ENCODE measurements around the gene LSMEM2. TPM values are rescaled to one million over a fixed set of nuclear protein-coding genes. Genes with fewer than 3 reads are reported as not detected.

The LSMEM2 gene
- total RNA-seq, 1 experiment from 2014 or later, result 1.6 TPM

- no peak for DNase-seq (ENCODE audit: low spot score)
- in situ Hi-C loops (cut with HindIII; ENCODE audit: low sequenced_read_pairs), result loop anchor here (5.0 kb wide), 1 partner anchor 84 kb away; no protein-coding TSS in a partner anchor
Measured at GRCh38 chr3:50326182-50326541, 47.3 kb downstream of the LSMEM2 start.

GRCh38 chr3:50327129-50327528, 48.2 kb downstream of the LSMEM2 start:
- in situ Hi-C loops (cut with HindIII; ENCODE audit: low sequenced_read_pairs), result loop anchor here (5.0 kb wide), 1 partner anchor 85 kb away; no protein-coding TSS in a partner anchor
- DNase-seq (ENCODE audit: low spot score), result no peak

- in situ Hi-C loops (cut with HindIII; ENCODE audit: low sequenced_read_pairs), result loop anchor here (5.0 kb wide), 1 partner anchor 86 kb away; no protein-coding TSS in a partner anchor
- peak; percentile 98 for DNase-seq (ENCODE audit: low spot score)
Measured at GRCh38 chr3:50327943-50328691, 49.2 kb downstream of the LSMEM2 start, which contains the start of gene TUSC2. TSS of gene TUSC2 (minus strand) at chr3:50328223. CDS start at chr3:50328099, 124 bp downstream.

GRCh38 chr3:50330330-50330729, 51.4 kb downstream of the LSMEM2 start:
- DNase-seq (ENCODE audit: low spot score), result no peak
- in situ Hi-C loops (cut with HindIII; ENCODE audit: low sequenced_read_pairs), result no loop called here

- in situ Hi-C loops (cut with HindIII; ENCODE audit: low sequenced_read_pairs), result no loop called here
- DNase-seq (ENCODE audit: low spot score), result no peak
Measured at GRCh38 chr3:50331364-50331907, 52.5 kb downstream of the LSMEM2 start.

- in situ Hi-C loops (cut with HindIII; ENCODE audit: low sequenced_read_pairs), result no loop called here
- no peak for DNase-seq (ENCODE audit: low spot score)
Measured at GRCh38 chr3:50333744-50334328, 54.9 kb downstream of the LSMEM2 start.

- in situ Hi-C loops (cut with HindIII; ENCODE audit: low sequenced_read_pairs), result no loop called here
- DNase-seq (ENCODE audit: low spot score), result no peak
Measured at GRCh38 chr3:50334339-50335075, 55.6 kb downstream of the LSMEM2 start.

GRCh38 chr3:50336452-50337174, 57.7 kb downstream of the LSMEM2 start:
- in situ Hi-C loops (cut with HindIII; ENCODE audit: low sequenced_read_pairs), result no loop called here
- no peak for DNase-seq (ENCODE audit: low spot score)

- peak; percentile 99 for DNase-seq (ENCODE audit: low spot score)
- in situ Hi-C loops (cut with HindIII; ENCODE audit: low sequenced_read_pairs), result no loop called here
Measured at GRCh38 chr3:50337175-50337861, 58.4 kb downstream of the LSMEM2 start.

Other genes starting within 250 kb of the LSMEM2 start
- 94.0 and 125 TPM in 2 replicates for gene RBM5, start 190.2 kb upstream of the LSMEM2 start, total RNA-seq (2014; rRNA removed; shearing (Covaris generic))
- gene SEMA3F, start 123.8 kb upstream of the LSMEM2 start, total RNA-seq (2014; rRNA removed; shearing (Covaris generic)), result 46.9 and 55.8 TPM in 2 replicates
- gene GNAT1, start 87.5 kb upstream of the LSMEM2 start, total RNA-seq (2014; rRNA removed; shearing (Covaris generic)), result not detected in 2 replicates
- gene SLC38A3, start 73.8 kb upstream of the LSMEM2 start, total RNA-seq (2014; rRNA removed; shearing (Covaris generic)), result 1.1 and 3.0 TPM in 2 replicates
- 67.4 and 104 TPM in 2 replicates for gene GNAI2, start 42.9 kb upstream of the LSMEM2 start, total RNA-seq (2014; rRNA removed; shearing (Covaris generic))
- 68.1 and 81.8 TPM in 2 replicates for gene SEMA3B, start 9.9 kb upstream of the LSMEM2 start, total RNA-seq (2014; rRNA removed; shearing (Covaris generic))
- gene IFRD2, start 13.3 kb downstream of the LSMEM2 start, total RNA-seq (2014; rRNA removed; shearing (Covaris generic)), result 88.7 and 97.4 TPM in 2 replicates
- gene HYAL3, start 20.3 kb downstream of the LSMEM2 start, total RNA-seq (2014; rRNA removed; shearing (Covaris generic)), result 7.9 and 10.0 TPM in 2 replicates
- gene NAA80, start 20.3 kb downstream of the LSMEM2 start, total RNA-seq (2014; rRNA removed; shearing (Covaris generic)), result 3.4 and 16.0 TPM in 2 replicates
- 15.8 and 18.4 TPM in 2 replicates for gene HYAL1, start 24.5 kb downstream of the LSMEM2 start, total RNA-seq (2014; rRNA removed; shearing (Covaris generic))
- 91.0 and 99.0 TPM in 2 replicates for gene HYAL2, start 43.7 kb downstream of the LSMEM2 start, total RNA-seq (2014; rRNA removed; shearing (Covaris generic))
- gene TUSC2, start 49.1 kb downstream of the LSMEM2 start, total RNA-seq (2014; rRNA removed; shearing (Covaris generic)), result 45.0 and 45.4 TPM in 2 replicates
- 23.2 and 31.8 TPM in 2 replicates for gene RASSF1, start 61.7 kb downstream of the LSMEM2 start, total RNA-seq (2014; rRNA removed; shearing (Covaris generic))
- gene ZMYND10, start 66.6 kb downstream of the LSMEM2 start, total RNA-seq (2014; rRNA removed; shearing (Covaris generic)), result 10.1 TPM in 1 of 2 replicates, not detected in the other
- gene NPRL2, start 71.7 kb downstream of the LSMEM2 start, total RNA-seq (2014; rRNA removed; shearing (Covaris generic)), result 26.7 and 27.3 TPM in 2 replicates
- gene CYB561D2, start 71.8 kb downstream of the LSMEM2 start, total RNA-seq (2014; rRNA removed; shearing (Covaris generic)), result 18.3 and 31.4 TPM in 2 replicates
- 35.4 and 43.1 TPM in 2 replicates for gene TMEM115, start 80.4 kb downstream of the LSMEM2 start, total RNA-seq (2014; rRNA removed; shearing (Covaris generic))
- gene CACNA2D2, start 224.5 kb downstream of the LSMEM2 start, total RNA-seq (2014; rRNA removed; shearing (Covaris generic)), result 1.9 and 2.0 TPM in 2 replicates

Measured in G401 (cell line).